ENCODE measurements around the gene PSIP1.
"Not testable (repeated sequence)": the region's sequence is repeated elsewhere in the genome, so short reads cannot be mapped to it uniquely, and the experiment has no call there.

The PSIP1 gene

GRCh38 chr9:15444141-15444540, 66.6 kb downstream of the PSIP1 start:
- Histone ChIP-seq H3K9ac (ENCODE audit: low read depth, low read length, poor library complexity, severe bottlenecking) (no peak overlapping the region), H3K79me2 (ENCODE audit: insufficient read depth, low read length) (peaks cover 32% of the 10 kb centered on the region), H3K4me1 (ENCODE audit: insufficient read depth, low read length, poor library complexity, severe bottlenecking) (no peaks in the 10 kb centered on the region), H3K36me3 (ENCODE audit: insufficient read depth, low read length) (peaks cover 81% of the 10 kb centered on the region), H3K4me2 (ENCODE audit: low read depth, low read length, poor library complexity, severe bottlenecking) (no peak overlapping the region), H4K20me1 (ENCODE audit: insufficient read depth, low read length, poor library complexity, severe bottlenecking) (peaks cover 13% of the 10 kb centered on the region), H2AFZ (ENCODE audit: low read length) (no peak overlapping the region), H3K9me3 (ENCODE audit: insufficient read depth, low read depth, low read length) (no peaks in the 10 kb centered on the region), H3K9me2 (replicated peaks; ENCODE audit: low read depth, low read length) (no peaks in the 10 kb centered on the region), H3K4me3 (ENCODE audit: low read length, poor library complexity, severe bottlenecking) (no peak overlapping the region), H3F3A (ENCODE audit: low read depth) (no peaks in the 10 kb centered on the region), H3K27me3 (ENCODE audit: insufficient read depth, low read length, poor library complexity, severe bottlenecking) (no peaks in the 10 kb centered on the region)
- no peak for TF ChIP-seq CTCF (conservative IDR thresholded peaks at IDR 0.05; ENCODE audit: low read length)
- TF ChIP-seq EZH2phosphoT487 (IDR thresholded peaks at IDR 0.05; ENCODE audit: borderline replicate concordance), result no peak

GRCh38 chr9:15442264-15442663, 68.5 kb downstream of the PSIP1 start:
- H3K4me3 ChIP-seq (ENCODE audit: low read length, poor library complexity, severe bottlenecking); H3K4me2 ChIP-seq (ENCODE audit: low read depth, low read length, poor library complexity, severe bottlenecking); H3K9me2 ChIP-seq (replicated peaks; ENCODE audit: low read depth, low read length); H3F3A ChIP-seq (ENCODE audit: low read depth); H3K27me3 ChIP-seq (ENCODE audit: insufficient read depth, low read length, poor library complexity, severe bottlenecking); H2AFZ ChIP-seq (ENCODE audit: low read length); H3K9me3 ChIP-seq (ENCODE audit: insufficient read depth, low read depth, low read length); H3K4me1 ChIP-seq (ENCODE audit: insufficient read depth, low read length, poor library complexity, severe bottlenecking); H3K9ac ChIP-seq (ENCODE audit: low read depth, low read length, poor library complexity, severe bottlenecking): not testable (repeated sequence)
- Histone ChIP-seq H3K79me2 (ENCODE audit: insufficient read depth, low read length) (peaks cover 42% of the 10 kb centered on the region), H3K36me3 (ENCODE audit: insufficient read depth, low read length) (peaks cover 78% of the 10 kb centered on the region), H4K20me1 (ENCODE audit: insufficient read depth, low read length, poor library complexity, severe bottlenecking) (peaks cover 32% of the 10 kb centered on the region)

- not testable (repeated sequence) for H3K4me2 ChIP-seq (ENCODE audit: low read depth, low read length, poor library complexity, severe bottlenecking); H2AFZ ChIP-seq (ENCODE audit: low read length); H3K9me3 ChIP-seq (ENCODE audit: insufficient read depth, low read depth, low read length); H3K27me3 ChIP-seq (ENCODE audit: insufficient read depth, low read length, poor library complexity, severe bottlenecking); H3K4me1 ChIP-seq (ENCODE audit: insufficient read depth, low read length, poor library complexity, severe bottlenecking); H3F3A ChIP-seq (ENCODE audit: low read depth); H3K4me3 ChIP-seq (ENCODE audit: low read length, poor library complexity, severe bottlenecking); H3K9ac ChIP-seq (ENCODE audit: low read depth, low read length, poor library complexity, severe bottlenecking); H3K9me2 ChIP-seq (replicated peaks; ENCODE audit: low read depth, low read length)
- peaks cover 77% of the 10 kb centered on the region for H3K36me3 ChIP-seq (ENCODE audit: insufficient read depth, low read length)
- peaks cover 46% of the 10 kb centered on the region for H3K79me2 ChIP-seq (ENCODE audit: insufficient read depth, low read length)
- peaks cover 36% of the 10 kb centered on the region for H4K20me1 ChIP-seq (ENCODE audit: insufficient read depth, low read length, poor library complexity, severe bottlenecking)
Observed at GRCh38 chr9:15441841-15442240, 68.9 kb downstream of the PSIP1 start.

- TF ChIP-seq CTCF (conservative IDR thresholded peaks at IDR 0.05; ENCODE audit: low read length) (no peak), EZH2phosphoT487 (IDR thresholded peaks at IDR 0.05; ENCODE audit: borderline replicate concordance) (no peak)
- H3K4me3 ChIP-seq (ENCODE audit: low read length, poor library complexity, severe bottlenecking), result no peak overlapping the region
- H3F3A ChIP-seq (ENCODE audit: low read depth), result no peaks in the 10 kb centered on the region
- peaks cover 56% of the 10 kb centered on the region for H4K20me1 ChIP-seq (ENCODE audit: insufficient read depth, low read length, poor library complexity, severe bottlenecking)
- no peak overlapping the region for H3K4me2 ChIP-seq (ENCODE audit: low read depth, low read length, poor library complexity, severe bottlenecking)
- no peaks in the 10 kb centered on the region for H3K9me2 ChIP-seq (replicated peaks; ENCODE audit: low read depth, low read length)
- H3K36me3 ChIP-seq (ENCODE audit: insufficient read depth, low read length), result peaks cover 69% of the 10 kb centered on the region
- H3K9ac ChIP-seq (ENCODE audit: low read depth, low read length, poor library complexity, severe bottlenecking), result no peak overlapping the region
- H3K27me3 ChIP-seq (ENCODE audit: insufficient read depth, low read length, poor library complexity, severe bottlenecking), result no peaks in the 10 kb centered on the region
- no peaks in the 10 kb centered on the region for H3K9me3 ChIP-seq (ENCODE audit: insufficient read depth, low read depth, low read length)
- peaks cover 74% of the 10 kb centered on the region for H3K79me2 ChIP-seq (ENCODE audit: insufficient read depth, low read length)
- no peak overlapping the region for H2AFZ ChIP-seq (ENCODE audit: low read length)
- peaks cover 4% of the 10 kb centered on the region for H3K4me1 ChIP-seq (ENCODE audit: insufficient read depth, low read length, poor library complexity, severe bottlenecking)
Observed at GRCh38 chr9:15438891-15439290, 71.9 kb downstream of the PSIP1 start.

Measured in Loucy (cell line).